GM12878 (cell line): ENCODE results near the gene SCAND1. TPM values are rescaled to one million over a fixed set of nuclear protein-coding genes. Genes with fewer than 3 reads are reported as not detected.
A peak's percentile ranks its signal among the peaks of the same experiment; 100 is the strongest.

Experiments used
- ATAC-seq: fragments of 200-7000 bp; cut with Tn5 transposase; 3 replicates; pipeline ENCODE4 v1.9.1; 2020; ENCODE audit warnings: mild to moderate bottlenecking, moderate library complexity
- BruUV-seq: library from RNA; stranded (reverse); fragments of 400-500 nt; replicated peaks from 2 replicates; lab custom pipeline; 2021; lab: Mats Ljungman, UMichigan
- CTCF ChIA-PET: fragments of 300-600 bp; sonication (Branson Sonifier 250); formaldehyde crosslinking; extraction: SDS; loops from one replicate; lab custom pipeline; 2021; ENCODE audit warnings: inconsistent platforms; lab: Yijun Ruan, JAX
- POLR2A ChIA-PET: fragments of 350-600 bp; formaldehyde crosslinking; extraction: SDS; loops from one replicate; lab custom pipeline; 2021; ENCODE audit warnings: inconsistent platforms; lab: Charles Lee
- RAD21 ChIA-PET: fragments of 300-600 bp; sonication (Branson Sonifier 250); formaldehyde crosslinking; loops from one replicate; lab custom pipeline; 2023; ENCODE audit warnings: antibody characterized with exemption; ENCODE audit not compliant: unreplicated experiment; lab: Charles Lee
- SMC1A ChIA-PET: fragments of 300-600 bp; sonication (Branson Sonifier 250); formaldehyde crosslinking; loops from one replicate; lab custom pipeline; 2023; ENCODE audit not compliant: unreplicated experiment, uncharacterized antibody; lab: Charles Lee
- DNase-seq: peaks from one replicate; pipeline ENCODE4 v3.0.0-alpha.2; 2011; ENCODE audit warnings: low read depth, low spot score
- FAIRE-seq: peaks from 3 replicates; lab custom pipeline; 2011; peaks lifted over from hg19 to GRCh38; lab: Jason Lieb, UNC
- H2AFZ ChIP-seq: 2 replicates; pipeline ENCODE4 v1.6.0; 2011; ENCODE audit warnings: low read depth, low read length, control low read depth; ENCODE audit not compliant: control insufficient read depth
- H3K27ac ChIP-seq: 2 replicates; pipeline ENCODE4 v1.5.1; 2011; ENCODE audit warnings: control low read depth; ENCODE audit not compliant: control insufficient read depth, insufficient read depth
- H3K27me3 ChIP-seq, 2 experiments: replicated peaks in 1 of 2; 2 replicates each; pipeline versions ENCODE4 v1.6.0 to v1.6.1; 2011; ENCODE audit warnings: low read length in 1 of 2; ENCODE audit not compliant: control insufficient read depth in 2 of 2, insufficient read depth in 2 of 2
- H3K36me3 ChIP-seq, 2 experiments: 2 replicates each; pipeline ENCODE4 v1.5.1; 2011; ENCODE audit warnings: low read length in 1 of 2; ENCODE audit not compliant: control insufficient read depth in 2 of 2, insufficient read depth in 2 of 2
- H3K4me1 ChIP-seq: 2 replicates; pipeline ENCODE4 v1.6.1; 2011; ENCODE audit warnings: mild to moderate bottlenecking, low read length, moderate library complexity, mixed read lengths; ENCODE audit not compliant: control insufficient read depth, insufficient read depth
- H3K4me2 ChIP-seq: 2 replicates; pipeline ENCODE4 v1.6.0; 2011; ENCODE audit warnings: control low read depth; ENCODE audit not compliant: control insufficient read depth, insufficient read depth
- H3K4me3 ChIP-seq: fragments of 200-600 bp; sonication (generic); 2 replicates; pipeline ENCODE4 v1.5.1; 2016
- H3K79me2 ChIP-seq: 2 replicates; pipeline ENCODE4 v1.6.0; 2011; ENCODE audit warnings: low read length; ENCODE audit not compliant: control insufficient read depth, insufficient read depth
- H3K9ac ChIP-seq: 2 replicates; pipeline ENCODE4 v1.8.0; 2011; ENCODE audit warnings: low read length, control low read depth, mixed read lengths; ENCODE audit not compliant: control insufficient read depth, insufficient read depth
- H3K9me3 ChIP-seq: replicated peaks from 3 replicates; pipeline ENCODE4 v1.5.1; 2011; ENCODE audit warnings: mild to moderate bottlenecking, low read length; ENCODE audit not compliant: control insufficient read depth, insufficient read depth
- H4K20me1 ChIP-seq: 2 replicates; pipeline ENCODE4 v1.6.0; 2011; ENCODE audit not compliant: control insufficient read depth, insufficient read depth
- CHD4 ChIP-seq: fragments of 200-600 bp; sonication (generic); IDR thresholded peaks from 2 replicates; pipeline ENCODE4 v1.6.1; 2016; ENCODE audit warnings: mild to moderate bottlenecking
- MEF2B ChIP-seq: fragments of 450-650 bp; IDR thresholded peaks from 2 replicates; pipeline ENCODE4 v1.6.1; 2018; ENCODE audit warnings: mild to moderate bottlenecking, moderate library complexity; ENCODE audit not compliant: partially characterized antibody, poor library complexity, severe bottlenecking
- RUNX3 ChIP-seq: IDR thresholded peaks from 2 replicates; pipeline ENCODE4 v1.6.1; 2012; ENCODE audit warnings: low read length, inconsistent platforms
- WGBS: methylation state at CpG from one replicate; pipeline ENCODE4 v1.1.6; 2016; ENCODE audit warnings: low lambda C conversion rate; ENCODE audit not compliant: insufficient replicate concordance, insufficient coverage; ENCODE audit errors: missing lambda C conversion rate; 5-methylcytosine and 5-hydroxymethylcytosine counted together
- in situ Hi-C: fragments of 300-500 bp; cut with MboI; formaldehyde crosslinking; loops from 9 replicates; pipeline ENCODE4 v1.14.3; 2018; ENCODE audit warnings: mixed read lengths
- intact Hi-C: fragments of 100-400 bp; cut with micrococcal nuclease; formaldehyde crosslinking; loops from one replicate; pipeline ENCODE4 v1.14.2; 2022; ENCODE audit not compliant: unreplicated experiment
- polyA plus RNA-seq, 11 experiments: library from polyadenylated mRNA; depleted of rRNA in 4 of 11; unstranded in 6 of 11; stranded (reverse) in 5 of 11; fragments of >200 nt; fragmentation: Nextera tagmentation in 4 of 11; fragmentation: Illumina TruSeq in 1 of 11; extraction: Ambion mirVana in 4 of 11; extraction: Trizol in 1 of 11; gene quantifications; 1 replicate in 1 of 11; 2 replicates in 10 of 11; pipeline versions ENCODE4 v1.2.1 to v1.2.3, GENCODE V29; 2011 to 2016; ENCODE audit warnings: inconsistent platforms in 2 of 11, missing spikeins in 2 of 11, low read depth in 1 of 11
- total RNA-seq, 4 experiments: library from RNA; depleted of rRNA in 3 of 4; stranded (reverse); fragments of >200 nt in 3 of 4; fragmentation: Illumina TruSeq in 1 of 4; extraction: Trizol in 1 of 4; gene quantifications; 2 replicates each; pipeline versions ENCODE4 v1.2.1 to v1.2.3, GENCODE V29; 2013 to 2021

SCAND1 gene
- total and polyA plus RNA-seq, 10 of the 15 experiments (the other 5 are each of a cell fraction or from before 2014, with no cell fraction given) = 0.08 to 117 (median 25.9) TPM

GRCh38 chr20:35952480-35953386 lies 1.6 kb downstream of the SCAND1 start:
- RAD21 ChIA-PET = interaction anchor here (0.5 to 3.1 kb wide), 9 partner anchors 112 to 441 kb away, joined by 3 to 33 read pairs (median 3); partner anchors contain the start of genes PHF20, RBM39 and SPAG4
- no peak for DNase-seq
- H3K9ac ChIP-seq = peak overlapping the region; percentile 96
- 39% methylated on average over 6 of the region's 6 CpGs for WGBS
- no peaks in the 10 kb centered on the region for H3K36me3 ChIP-seq
- TF ChIP-seq RUNX3 = 0 out of 2 replicates have a peak, but pooled peaks have one; percentile 1
- no peak for TF ChIP-seq MEF2B
- no peak for TF ChIP-seq CHD4
- TF ChIP-seq, all 136 proteins: peak for 1
- Histone ChIP-seq H3K27me3 (no peaks in the 10 kb centered on the region), H4K20me1 (no peaks in the 10 kb centered on the region), H3K27ac (peak overlapping the region; percentile 96), H3K4me2 (peak overlapping the region; percentile 78), H3K4me1 (peaks cover 3% of the 10 kb centered on the region), H3K79me2 (peaks cover 23% of the 10 kb centered on the region), H3K4me3 (peak overlapping the region; percentile 91), H3K9me3 (no peaks in the 10 kb centered on the region), H2AFZ (no peak overlapping the region)
- FAIRE-seq (no peak), ATAC-seq (no peak)
- ChIA-PET SMC1A (interaction anchor here (0.5 to 3.0 kb wide), 13 partner anchors 10 to 333 kb away, joined by 3 to 17 read pairs (median 5); partner anchors contain the start of gene RBM39), POLR2A (interaction anchor here (0.6 to 3.8 kb wide), 13 partner anchors 13 to 1142 kb away, joined by 3 to 40 read pairs (median 4); partner anchors contain the start of genes AAR2, ERGIC3, PHF20 and RBM39), CTCF (interaction anchor here (0.8 to 4.4 kb wide), 10 partner anchors 28 to 653 kb away, joined by 3 to 27 read pairs (median 3); partner anchors contain the start of genes RAB5IF and RBM39)
- BruUV-seq = no TSS peak
- intact Hi-C loops = no loop called here
- in situ Hi-C loops = no loop called here
